GM13977 (cell line): Measurements from ENCODE around the gene CYP19A1.

Source experiments
- DNase-seq: peaks from one replicate; pipeline ENCODE4 v3.0.0; 2012; ENCODE audit warnings: low spot score
- in situ Hi-C: fragments of 300-500 bp; cut with MboI; formaldehyde crosslinking; loops from one replicate; pipeline ENCODE4 v1.12.0; 2022; ENCODE audit warnings: low sequenced_read_pairs, low pct_unique_long_range_greater_than_20kb, mixed read lengths, inconsistent platforms; ENCODE audit not compliant: unreplicated experiment
- TF ChIP-seq, protein P1 (sequence below): IDR thresholded peaks from 2 replicates; pipeline ENCODE4 v1.5.1; 2012; ENCODE audit warnings: mild to moderate bottlenecking, control low read depth; ENCODE audit not compliant: insufficient read depth; ENCODE audit errors: extremely low read depth, missing control alignments

The CYP19A1 gene

DNA sequence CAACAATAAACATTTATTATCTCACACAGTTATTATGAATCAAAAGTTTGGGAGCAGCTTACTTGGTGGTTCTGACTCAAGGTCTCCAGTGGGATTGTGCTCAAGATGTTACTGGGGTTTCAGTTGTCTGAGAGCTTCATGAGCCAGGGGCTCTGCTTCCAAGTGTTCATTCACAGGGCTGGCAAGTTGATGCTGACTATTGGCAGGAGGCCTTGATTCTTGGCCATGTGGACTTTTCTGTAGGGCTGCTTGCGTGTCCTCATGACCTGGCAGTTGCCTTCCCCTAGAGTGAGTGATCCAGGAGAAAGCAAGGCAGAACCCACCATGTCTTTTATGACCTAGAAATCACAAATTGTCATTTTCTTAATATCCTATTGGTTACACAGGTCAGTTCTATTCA is 156.5 kb downstream of the CYP19A1 start:
- DNase-seq: no peak
- TF ChIP-seq, protein P1, sequence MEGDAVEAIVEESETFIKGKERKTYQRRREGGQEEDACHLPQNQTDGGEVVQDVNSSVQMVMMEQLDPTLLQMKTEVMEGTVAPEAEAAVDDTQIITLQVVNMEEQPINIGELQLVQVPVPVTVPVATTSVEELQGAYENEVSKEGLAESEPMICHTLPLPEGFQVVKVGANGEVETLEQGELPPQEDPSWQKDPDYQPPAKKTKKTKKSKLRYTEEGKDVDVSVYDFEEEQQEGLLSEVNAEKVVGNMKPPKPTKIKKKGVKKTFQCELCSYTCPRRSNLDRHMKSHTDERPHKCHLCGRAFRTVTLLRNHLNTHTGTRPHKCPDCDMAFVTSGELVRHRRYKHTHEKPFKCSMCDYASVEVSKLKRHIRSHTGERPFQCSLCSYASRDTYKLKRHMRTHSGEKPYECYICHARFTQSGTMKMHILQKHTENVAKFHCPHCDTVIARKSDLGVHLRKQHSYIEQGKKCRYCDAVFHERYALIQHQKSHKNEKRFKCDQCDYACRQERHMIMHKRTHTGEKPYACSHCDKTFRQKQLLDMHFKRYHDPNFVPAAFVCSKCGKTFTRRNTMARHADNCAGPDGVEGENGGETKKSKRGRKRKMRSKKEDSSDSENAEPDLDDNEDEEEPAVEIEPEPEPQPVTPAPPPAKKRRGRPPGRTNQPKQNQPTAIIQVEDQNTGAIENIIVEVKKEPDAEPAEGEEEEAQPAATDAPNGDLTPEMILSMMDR: no peak
- in situ Hi-C loops: no loop called here

DNA sequence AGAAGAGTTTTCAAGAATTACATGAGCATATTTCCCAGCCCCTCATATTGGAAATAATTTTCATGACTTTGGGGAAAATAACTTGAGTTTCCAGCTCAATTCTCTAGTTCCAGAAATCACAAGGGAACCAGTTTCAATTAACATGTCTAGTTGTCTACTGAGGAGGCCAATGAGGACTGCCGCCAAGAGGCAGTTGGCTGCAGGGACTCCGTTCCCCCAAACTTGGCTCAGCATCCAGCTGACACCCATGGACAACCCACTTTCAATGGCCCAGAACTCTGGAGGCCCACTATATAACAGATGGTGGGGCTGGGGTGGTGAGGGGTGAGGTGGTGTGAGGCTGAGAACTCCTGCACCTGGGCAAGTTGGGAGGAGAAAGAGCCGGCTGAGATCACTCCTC is 157.2 kb downstream of the CYP19A1 start:
- in situ Hi-C loops: no loop called here
- no peak for DNase-seq
- TF ChIP-seq, protein P1: no peak

GRCh38 chr15:51180534-51180933 is 157.9 kb downstream of the CYP19A1 start:
- no peak for DNase-seq
- in situ Hi-C loops: no loop called here
- TF ChIP-seq, protein P1: no peak

- in situ Hi-C loops: no loop called here
- TF ChIP-seq, protein P1: no peak
- DNase-seq: no peak
Measured at GRCh38 chr15:51180011-51180410, 158.4 kb downstream of the CYP19A1 start.

DNA sequence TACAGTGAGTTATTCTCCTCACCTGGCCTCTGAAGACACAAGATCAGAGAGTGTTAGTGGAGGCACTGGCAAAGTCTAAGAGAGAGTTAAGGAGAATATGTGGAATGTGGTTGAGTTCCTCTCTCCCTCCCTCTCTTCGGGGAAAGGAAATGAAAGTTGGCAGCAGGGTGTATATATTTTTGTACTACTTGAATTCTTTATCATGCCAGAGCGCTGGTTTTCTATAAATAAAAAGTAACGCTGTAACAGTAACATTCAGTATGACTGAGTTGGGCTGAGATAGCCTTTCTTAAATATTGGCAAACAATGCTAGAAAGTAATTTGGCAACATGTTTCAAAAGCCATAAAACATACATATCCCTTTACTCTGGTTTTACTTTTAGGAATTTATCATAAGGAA is 166.2 kb downstream of the CYP19A1 start:
- in situ Hi-C loops: no loop called here
- DNase-seq: no peak
- TF ChIP-seq, protein P1: no peak

DNA sequence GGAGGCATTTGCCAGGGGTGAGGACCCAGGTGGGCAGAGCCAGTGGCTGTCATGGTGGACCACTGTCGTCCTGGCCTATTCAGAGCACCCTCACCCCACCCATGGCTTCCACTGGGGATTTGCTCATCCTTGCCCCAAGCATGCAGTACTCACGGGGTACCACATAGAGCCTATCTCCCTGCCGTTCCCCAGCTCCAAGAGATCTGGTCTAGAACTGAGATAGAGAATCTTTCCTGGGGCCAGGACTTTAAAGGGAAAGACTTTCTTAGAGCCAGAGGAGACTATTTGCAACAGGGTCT is 166.8 kb downstream of the CYP19A1 start:
- DNase-seq: no peak
- in situ Hi-C loops: no loop called here
- TF ChIP-seq, protein P1: no peak
